Measurements from ENCODE around the gene KIAA1671. TPM values are rescaled to one million over a fixed set of nuclear protein-coding genes. Genes with fewer than 3 reads are reported as not detected.

KIAA1671 gene
- total and polyA plus RNA-seq, 2 of the 4 experiments (the other 2 are of a cell fraction), result 0.02 TPM; not detected in 1

GRCh38 chr22:25136953-25137576, 184.5 kb downstream of the KIAA1671 start:
- POLR2A ChIA-PET (ENCODE audit: unreplicated experiment), result interaction anchor here (0.6 kb wide), 1 partner anchor 808 kb away, joined by 5 read pairs; no protein-coding TSS in a partner anchor
- Histone ChIP-seq H3K4me3 (ENCODE audit: insufficient read depth, low read depth, low read length) (no peak overlapping the region), H4K5ac (ENCODE audit: low read depth, low read length) (no peak overlapping the region), H3K27ac (ENCODE audit: insufficient read depth, low read length) (no peak overlapping the region), H2BK20ac (ENCODE audit: low read depth, low read length) (no peak overlapping the region), H3K27me3 (ENCODE audit: control insufficient read depth, insufficient read depth, low read length) (no peaks in the 10 kb centered on the region), H3K14ac (replicated peaks; ENCODE audit: low read depth, low read length) (no peak overlapping the region), H3K79me1 (ENCODE audit: low read depth in 1 of 2, low read length in 2 of 2) (no peaks in the 10 kb centered on the region), H4K20me1 (ENCODE audit: insufficient read depth, low read length) (no peaks in the 10 kb centered on the region), H2AK9ac (replicated peaks; ENCODE audit: low read depth, low read length, poor library complexity) (no peak overlapping the region), H4K91ac (ENCODE audit: insufficient read depth, low read depth, low read length) (no peak overlapping the region), H3K4ac (ENCODE audit: low read depth, low read length) (no peak overlapping the region), H4K8ac (ENCODE audit: low read depth in 2 of 2, low read length in 2 of 2) (no peak overlapping the region), H3K4me1 (ENCODE audit: control insufficient read depth, insufficient read depth, low read length) (no peaks in the 10 kb centered on the region), H3K9me3 (ENCODE audit: control insufficient read depth, insufficient read depth, low read length) (no peaks in the 10 kb centered on the region), H2AFZ (replicated peaks; ENCODE audit: low read length, poor library complexity) (no peak overlapping the region), H3K9me1 (ENCODE audit: insufficient read depth, low read length) (no peaks in the 10 kb centered on the region), H2AK5ac (ENCODE audit: low read depth, low read length) (no peak overlapping the region), H2BK15ac (ENCODE audit: low read depth, low read length) (no peak overlapping the region), H3K9ac (ENCODE audit: low read depth, low read length) (no peak overlapping the region), H3K56ac (ENCODE audit: extremely low read depth, insufficient read depth, low read length) (no peak overlapping the region), H2BK120ac (ENCODE audit: low read depth, low read length) (no peak overlapping the region), H3K23ac (ENCODE audit: low read depth, low read length) (no peak overlapping the region), H3K4me2 (ENCODE audit: low read depth, low read length) (no peak overlapping the region), H2BK5ac (ENCODE audit: low read depth, low read length, poor library complexity, severe bottlenecking) (no peak overlapping the region), H3K36me3 (ENCODE audit: control insufficient read depth, insufficient read depth, low read length) (no peaks in the 10 kb centered on the region), H3K18ac (ENCODE audit: low read depth, low read length) (no peak overlapping the region)
- intact Hi-C loops (cut with micrococcal nuclease), result no loop called here
- no peak for DNase-seq
- no peak for ATAC-seq (ENCODE audit: low read depth)
- no peak for TF ChIP-seq RFX5 (IDR thresholded peaks at IDR 0.05; ENCODE audit: low read depth, low read length)
- no peak for TF ChIP-seq MXI1 (IDR thresholded peaks at IDR 0.05; ENCODE audit: borderline replicate concordance, low read depth, low read length)
- no peak for TF ChIP-seq BHLHE40 (IDR thresholded peaks at IDR 0.05; ENCODE audit: low read depth, low read length)
- TF ChIP-seq SMC3 (IDR thresholded peaks at IDR 0.05; ENCODE audit: low read depth, low read length), result no peak
- TF ChIP-seq CHD1 (IDR thresholded peaks at IDR 0.05; ENCODE audit: low read depth, low read length), result no peak
- TF ChIP-seq CTCF (conservative IDR thresholded peaks at IDR 0.05; ENCODE audit: low read depth, low read length), result no peak
- TF ChIP-seq ELK1 (IDR thresholded peaks at IDR 0.05; ENCODE audit: borderline replicate concordance, low read depth, low read length), result no peak
- in situ Hi-C loops (cut with MboI; ENCODE audit: low sequenced_read_pairs), result no loop called here
- dilution Hi-C loops (cut with HindIII; ENCODE audit: low sequenced_read_pairs, unreplicated experiment), result no loop called here
- BruUV-seq (replicated peaks), result no TSS peak
- CTCF ChIA-PET, result interaction anchor here (0.6 kb wide), 1 partner anchor 19 kb away, joined by 10 read pairs; no protein-coding TSS in a partner anchor
- WGBS, 2 experiments (ENCODE audit: extremely low coverage in 2 of 2, insufficient read length in 1 of 2), result no CpG with 5 or more reads among the region's 5 CpGs
